GM21423 (cell line): ENCODE data around the gene C6orf47.
"Not testable (repeated sequence)": the region's sequence is repeated elsewhere in the genome, so short reads cannot be mapped to it uniquely, and the experiment has no call there.

Experiments used
- ATAC-seq: cut with Tn5 transposase; IDR thresholded peaks from one replicate; pipeline ENCODE4 v1.9.1; 2021; ENCODE audit warnings: mild to moderate bottlenecking, moderate library complexity; ENCODE audit not compliant: unreplicated experiment

The C6orf47 gene, protein sequence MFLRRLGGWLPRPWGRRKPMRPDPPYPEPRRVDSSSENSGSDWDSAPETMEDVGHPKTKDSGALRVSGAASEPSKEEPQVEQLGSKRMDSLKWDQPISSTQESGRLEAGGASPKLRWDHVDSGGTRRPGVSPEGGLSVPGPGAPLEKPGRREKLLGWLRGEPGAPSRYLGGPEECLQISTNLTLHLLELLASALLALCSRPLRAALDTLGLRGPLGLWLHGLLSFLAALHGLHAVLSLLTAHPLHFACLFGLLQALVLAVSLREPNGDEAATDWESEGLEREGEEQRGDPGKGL

DNA sequence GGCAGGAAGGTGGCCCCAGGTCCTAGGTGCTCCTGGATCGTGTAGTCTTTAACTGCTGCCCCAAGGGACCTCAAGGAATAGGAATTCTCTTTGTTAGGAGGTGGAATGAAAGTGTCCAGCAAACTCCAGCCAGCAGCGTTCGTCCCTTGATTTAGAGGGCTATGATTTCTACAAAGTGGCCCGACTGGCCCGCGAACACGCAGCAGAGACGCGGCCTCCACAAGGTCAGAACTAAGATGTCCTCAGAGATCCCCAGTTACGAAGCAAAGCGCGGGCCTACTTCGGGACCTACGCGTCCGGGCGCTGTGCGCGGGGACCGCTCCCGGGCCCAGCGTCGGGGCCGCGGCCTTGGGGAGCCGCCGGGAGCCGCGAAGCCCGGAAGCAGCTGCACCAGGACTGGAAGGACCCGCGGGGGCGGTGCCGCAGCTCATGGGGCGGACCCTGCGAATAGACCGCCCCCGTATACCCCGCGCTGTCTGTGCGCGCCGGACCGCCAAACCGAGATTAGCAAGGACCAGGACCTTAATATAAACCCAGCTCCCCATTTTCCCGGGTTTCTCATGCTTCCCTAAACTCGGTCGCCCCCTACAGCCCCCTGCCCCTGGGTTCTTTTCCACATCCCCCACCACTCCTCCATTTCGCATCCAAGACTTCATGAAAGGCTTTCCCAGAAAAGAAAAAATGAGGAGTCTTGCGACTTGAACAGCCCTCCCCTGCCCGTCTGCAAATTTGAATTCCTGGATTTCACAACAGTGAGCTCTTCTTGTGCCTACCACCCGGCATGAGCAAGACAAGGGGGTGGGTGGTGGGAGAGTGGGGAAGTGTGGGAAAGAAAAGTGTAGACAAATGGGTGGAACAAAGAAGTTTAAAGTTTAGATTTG lies at the start of gene C6orf47:
C6orf47 (minus strand) TSS at position 398 of the 881 bp plus-strand sequence. CDS start 831 bp downstream, outside the sequence.
- peak; percentile 42 for ATAC-seq

DNA sequence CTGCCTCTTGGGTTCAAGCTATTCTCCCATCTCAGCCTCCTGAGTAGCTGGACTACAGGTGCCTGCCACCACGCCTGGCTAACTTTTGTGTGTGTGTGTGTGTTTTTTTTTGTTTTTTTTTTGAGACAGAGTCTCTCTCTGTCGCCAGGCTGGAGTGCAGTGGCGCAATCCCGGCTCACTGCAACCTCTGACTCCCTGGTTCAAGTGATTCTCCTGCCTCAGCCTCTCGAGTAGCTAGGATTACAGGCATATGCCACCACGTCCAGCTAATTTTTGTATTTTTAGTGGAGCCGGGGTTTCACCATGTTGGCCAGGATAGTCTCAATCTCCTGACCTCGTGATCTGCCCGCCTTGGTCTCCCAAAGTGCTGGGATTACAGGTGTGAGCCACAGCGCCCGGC lies 48.6 kb upstream of the C6orf47 start:
- ATAC-seq = not testable (repeated sequence)

DNA sequence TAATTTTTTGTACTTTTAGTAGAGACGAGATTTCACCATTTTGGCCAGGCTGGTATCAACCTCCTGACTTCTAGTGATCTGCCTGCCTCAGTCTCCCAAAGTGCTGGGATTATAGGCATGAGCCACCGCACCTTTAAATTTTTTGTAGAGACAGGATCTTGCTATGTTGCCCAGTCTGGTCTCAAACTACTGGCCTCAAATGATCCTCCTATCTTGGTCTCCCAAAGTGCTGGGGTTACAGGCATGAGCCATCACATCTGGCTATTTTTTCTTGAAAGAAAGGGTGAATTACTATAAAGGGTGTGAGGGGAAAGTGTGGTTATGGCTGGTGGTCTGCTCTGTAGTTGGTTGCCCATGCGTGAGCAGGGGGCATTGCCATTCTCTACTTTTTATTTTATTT lies 47.6 kb upstream of the C6orf47 start:
- no peak for ATAC-seq

DNA sequence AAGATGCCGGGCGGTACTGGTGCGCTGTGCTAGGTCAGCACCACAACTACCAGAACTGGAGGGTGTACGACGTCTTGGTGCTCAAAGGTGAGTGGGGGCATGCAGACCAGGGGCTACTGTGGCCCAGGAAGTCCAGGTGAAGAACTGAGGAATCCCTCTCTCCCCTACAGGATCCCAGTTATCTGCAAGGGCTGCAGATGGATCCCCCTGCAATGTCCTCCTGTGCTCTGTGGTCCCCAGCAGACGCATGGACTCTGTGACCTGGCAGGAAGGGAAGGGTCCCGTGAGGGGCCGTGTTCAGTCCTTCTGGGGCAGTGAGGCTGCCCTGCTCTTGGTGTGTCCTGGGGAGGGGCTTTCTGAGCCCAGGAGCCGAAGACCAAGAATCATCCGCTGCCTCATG lies 47.1 kb upstream of the C6orf47 start:
- ATAC-seq = no peak

DNA sequence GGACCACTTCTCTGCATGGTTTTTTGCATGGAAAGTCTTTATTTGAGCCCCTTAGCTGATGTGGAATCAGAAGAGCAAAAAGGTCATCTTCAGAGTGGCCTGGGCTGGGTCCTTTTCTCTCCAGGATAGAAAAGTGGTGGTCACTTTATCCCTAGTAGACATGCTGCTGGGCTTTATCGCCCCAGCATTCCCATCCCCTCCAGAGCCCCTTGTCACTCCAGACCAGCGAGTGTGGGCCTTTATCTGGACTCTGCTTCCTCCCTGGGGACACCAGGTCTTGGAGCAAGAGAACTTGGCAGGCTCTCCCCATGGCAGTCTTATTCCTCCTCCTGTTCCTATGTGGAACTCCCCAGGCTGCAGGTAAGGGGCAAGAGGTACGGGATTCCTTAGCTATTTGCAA lies 46.0 kb upstream of the C6orf47 start, which contains the start of gene LY6G6F:
LY6G6F (plus strand) TSS at position 268 of the 400 bp plus-strand sequence; CDS start at position 309, 41 bp downstream.
- ATAC-seq = no peak

DNA sequence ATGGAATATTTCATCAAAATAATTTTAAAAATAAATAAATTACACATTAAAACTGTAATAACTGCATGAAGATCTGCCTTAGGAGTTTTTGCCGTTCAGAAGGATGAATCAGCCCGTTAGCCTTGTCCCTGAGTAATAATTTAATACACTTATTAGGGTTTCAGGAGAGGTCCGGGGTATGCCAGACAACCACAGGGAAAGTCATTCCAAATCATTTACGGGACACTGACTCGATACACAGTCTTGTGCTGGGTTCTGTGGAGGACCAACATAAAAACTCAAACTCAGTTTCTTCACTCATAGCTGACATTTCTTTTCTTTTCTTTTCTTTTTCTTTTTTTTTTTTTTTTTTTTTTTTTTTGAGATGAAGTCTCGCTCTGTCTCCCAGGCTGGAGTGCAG lies 45.4 kb upstream of the C6orf47 start:
- no peak for ATAC-seq

DNA sequence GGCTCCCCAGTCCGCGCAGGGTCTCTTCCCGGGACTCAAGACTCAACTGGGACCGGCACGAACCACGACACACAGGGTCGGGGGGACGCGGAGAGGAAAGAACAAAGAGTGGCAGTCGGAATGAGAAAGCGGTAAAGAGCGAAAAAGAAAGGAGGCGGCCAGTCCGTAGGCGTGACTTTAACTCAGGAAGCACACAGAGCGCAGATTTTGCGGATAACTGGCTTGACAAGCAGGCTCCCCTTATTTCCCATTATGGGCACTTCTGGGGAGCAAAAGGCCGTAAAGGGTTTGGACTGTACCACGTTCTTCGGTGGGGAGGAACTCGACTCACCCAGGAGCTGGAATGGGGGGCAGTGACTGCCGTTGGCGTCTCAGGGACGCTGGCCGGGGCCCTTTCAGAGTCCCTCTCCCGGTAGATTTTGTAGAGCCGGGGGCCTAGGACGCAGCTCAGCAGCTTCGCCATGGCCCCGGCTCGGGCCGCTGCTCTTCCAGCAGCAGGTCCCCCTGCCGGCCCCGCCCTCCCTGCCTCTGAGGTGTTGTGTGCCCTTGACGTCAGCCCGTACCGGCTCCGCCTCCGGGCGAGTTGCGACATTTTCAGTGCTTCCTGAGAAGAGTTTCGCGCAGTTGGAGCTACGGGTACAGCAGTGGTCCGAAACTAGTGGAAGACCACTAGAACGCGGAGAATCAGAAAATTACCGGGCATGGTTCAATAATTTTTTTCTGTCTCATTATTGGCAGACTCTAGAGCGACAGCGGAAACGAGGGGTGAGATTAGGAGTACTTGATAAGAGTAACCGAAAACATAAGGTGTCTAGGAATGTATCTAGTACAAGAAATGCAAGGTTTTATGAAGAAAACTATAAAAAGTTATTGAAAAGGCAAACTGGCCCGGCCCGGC lies 42.5 kb upstream of the C6orf47 start, which contains the start of gene ABHD16A:
ABHD16A (minus strand) TSS at position 506 of the 898 bp plus-strand sequence; CDS start at position 463, 43 bp downstream.
- ATAC-seq = peak; percentile 84

DNA sequence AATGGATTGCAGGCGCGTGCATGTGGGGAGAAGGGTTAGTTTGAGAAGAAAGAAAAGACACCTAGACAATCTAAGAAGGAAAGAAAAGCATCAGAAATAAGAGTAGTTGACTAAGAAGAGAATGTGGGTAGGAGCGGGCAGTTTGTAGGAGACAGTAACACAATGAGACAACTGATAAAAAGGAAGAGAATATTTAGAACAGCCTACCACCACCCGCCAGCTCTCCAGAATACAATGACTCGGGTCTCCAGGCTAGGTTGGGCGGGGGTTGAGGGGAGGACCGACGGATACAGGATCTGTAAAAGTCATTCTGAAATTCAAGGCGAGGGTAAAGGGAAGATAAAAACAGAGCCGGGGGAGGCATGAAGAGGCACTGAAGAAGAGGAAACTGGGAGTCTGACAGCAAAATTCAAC lies 41.8 kb upstream of the C6orf47 start:
- no peak for ATAC-seq

DNA sequence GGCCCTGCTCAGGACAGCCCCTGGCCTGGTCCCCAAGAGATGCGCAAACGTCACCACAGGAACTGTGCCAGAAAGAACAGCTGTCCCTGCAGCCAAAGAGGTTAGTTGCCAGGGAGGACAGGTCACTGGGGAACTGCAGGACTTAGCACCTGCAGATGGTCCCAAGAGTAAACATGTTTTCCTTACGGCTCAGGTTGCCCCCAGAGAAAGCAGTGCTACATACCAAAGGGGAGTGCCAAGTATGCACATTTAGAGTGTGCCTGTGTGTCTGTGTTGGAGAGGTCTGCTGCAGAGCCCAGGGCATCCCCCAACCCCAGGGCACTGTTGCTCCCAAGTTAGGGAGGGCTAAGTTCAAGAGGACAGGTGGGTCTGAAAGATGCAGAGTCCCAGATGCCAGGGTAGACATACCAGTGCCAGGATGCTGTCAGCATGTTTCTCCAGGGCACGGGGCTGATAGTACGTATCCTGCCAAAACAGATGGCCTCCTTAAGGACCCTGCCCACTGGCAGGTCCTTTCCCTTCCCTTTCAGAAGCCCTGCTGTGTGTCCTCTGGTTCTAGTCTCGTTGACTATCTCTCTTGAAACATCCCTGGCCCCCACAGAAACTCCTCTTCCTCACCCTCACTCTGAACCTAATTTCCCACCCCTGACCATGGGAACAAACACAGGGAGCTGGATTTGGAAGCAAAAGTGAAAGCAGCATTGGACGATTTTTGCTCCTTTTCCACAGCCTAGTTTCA lies 41.3 kb upstream of the C6orf47 start:
- no peak for ATAC-seq

DNA sequence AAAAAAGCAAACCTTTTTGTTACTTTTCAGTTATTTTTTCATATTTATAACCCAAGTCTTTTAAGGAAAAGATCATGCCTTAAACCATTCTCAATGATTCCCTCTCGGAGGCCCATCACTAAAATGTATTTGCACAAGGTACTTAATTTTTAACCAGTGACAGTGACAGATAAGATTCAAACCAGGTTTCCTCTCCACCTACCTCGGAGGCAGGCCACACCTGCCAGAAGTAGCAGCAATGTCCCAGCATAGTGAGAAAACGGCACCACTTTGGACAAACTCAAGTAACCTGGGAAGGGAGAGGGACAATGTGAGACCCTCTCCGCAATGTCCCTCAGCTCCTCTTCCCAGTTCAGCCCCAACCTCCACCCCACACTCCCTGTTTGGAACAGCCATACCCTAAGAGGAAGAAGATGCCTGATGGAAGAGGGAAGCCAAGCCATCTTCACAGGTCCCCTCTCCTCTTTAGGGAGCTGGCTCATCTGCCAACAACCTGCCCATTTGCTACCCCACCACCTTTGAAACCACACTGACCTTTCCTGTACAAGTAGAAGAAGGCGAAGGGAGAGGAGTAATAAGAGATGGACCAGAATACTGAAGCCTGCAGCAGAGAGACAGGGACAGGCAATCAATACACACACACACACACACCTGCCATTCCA lies 40.3 kb upstream of the C6orf47 start:
- no peak for ATAC-seq

DNA sequence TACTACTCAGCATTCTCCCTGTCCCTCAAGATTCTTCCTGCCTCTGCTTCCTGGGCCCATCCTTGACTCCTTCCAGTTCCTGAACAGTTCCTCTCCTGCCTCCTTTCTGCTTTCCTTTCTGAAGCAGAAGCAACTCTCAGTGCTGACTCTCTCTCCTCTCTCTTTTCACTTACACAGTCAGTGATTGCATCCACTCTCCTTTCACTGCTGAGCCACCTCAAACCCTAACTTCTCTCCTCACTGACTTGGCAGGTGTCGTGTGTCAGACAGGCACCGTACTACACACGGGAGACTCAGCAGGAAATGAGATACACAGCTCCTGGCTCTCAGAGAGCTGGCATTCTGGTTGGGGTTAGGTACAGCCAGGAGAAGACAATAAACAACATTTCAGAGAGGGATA lies 37.0 kb upstream of the C6orf47 start:
- no peak for ATAC-seq

DNA sequence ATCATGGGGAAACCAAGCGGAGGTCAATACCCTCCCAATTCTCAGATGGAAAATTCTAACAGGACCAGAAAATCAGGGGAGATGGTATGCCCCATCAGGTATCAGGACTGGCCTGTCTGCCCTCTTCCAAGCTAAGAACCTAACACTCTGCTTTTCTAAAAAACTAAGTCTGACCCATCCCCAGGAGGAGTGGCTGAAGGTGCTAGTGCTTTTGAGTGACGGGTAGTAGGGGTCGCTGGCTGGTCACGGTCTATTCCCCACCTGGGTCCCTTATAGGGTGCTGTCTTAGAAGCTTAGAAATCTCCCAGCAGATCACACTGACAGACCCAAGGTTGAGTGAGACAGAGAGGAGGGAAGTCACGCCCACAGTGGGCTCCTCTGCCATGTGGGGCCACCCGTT lies 33.0 kb upstream of the C6orf47 start:
- no peak for ATAC-seq

DNA sequence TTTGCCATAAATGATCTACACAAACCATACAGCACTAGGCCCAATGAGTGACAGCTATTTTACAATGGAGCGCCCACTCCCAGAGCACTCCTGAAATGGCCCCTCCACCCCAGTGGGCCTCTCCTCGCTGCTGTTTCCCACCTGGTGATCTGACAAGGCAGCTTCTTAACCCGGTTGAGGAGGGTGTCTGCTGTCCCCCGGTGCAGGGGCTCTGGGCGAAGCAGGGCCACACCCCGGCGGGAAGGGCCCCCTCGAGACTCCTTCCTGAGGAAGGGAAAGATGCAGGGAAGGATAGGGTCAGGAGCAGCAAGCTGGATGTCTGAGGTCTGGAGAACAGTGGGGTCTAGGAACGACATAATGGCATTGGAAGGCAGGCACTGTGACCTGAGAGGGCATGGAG lies 32.3 kb upstream of the C6orf47 start:
- no peak for ATAC-seq

DNA sequence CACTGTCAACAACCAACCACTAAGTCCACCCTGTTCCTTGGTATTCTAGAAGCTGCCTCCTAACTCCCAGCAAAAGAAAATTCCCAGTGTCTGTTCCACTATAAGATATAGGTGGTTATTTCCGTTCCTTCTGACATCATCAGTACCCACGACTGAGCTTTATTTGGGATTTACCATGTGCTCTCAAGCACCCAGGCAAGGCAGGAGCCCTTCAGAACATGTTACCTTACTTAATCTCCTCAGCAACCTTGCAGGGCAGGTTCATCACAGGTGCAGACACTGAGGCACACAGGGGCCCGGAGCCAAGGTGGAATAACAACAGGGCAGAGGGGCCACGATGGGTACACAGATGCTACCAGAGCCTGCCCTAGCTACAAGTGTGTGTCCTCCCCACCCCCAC lies 31.8 kb upstream of the C6orf47 start:
- ATAC-seq = no peak

DNA sequence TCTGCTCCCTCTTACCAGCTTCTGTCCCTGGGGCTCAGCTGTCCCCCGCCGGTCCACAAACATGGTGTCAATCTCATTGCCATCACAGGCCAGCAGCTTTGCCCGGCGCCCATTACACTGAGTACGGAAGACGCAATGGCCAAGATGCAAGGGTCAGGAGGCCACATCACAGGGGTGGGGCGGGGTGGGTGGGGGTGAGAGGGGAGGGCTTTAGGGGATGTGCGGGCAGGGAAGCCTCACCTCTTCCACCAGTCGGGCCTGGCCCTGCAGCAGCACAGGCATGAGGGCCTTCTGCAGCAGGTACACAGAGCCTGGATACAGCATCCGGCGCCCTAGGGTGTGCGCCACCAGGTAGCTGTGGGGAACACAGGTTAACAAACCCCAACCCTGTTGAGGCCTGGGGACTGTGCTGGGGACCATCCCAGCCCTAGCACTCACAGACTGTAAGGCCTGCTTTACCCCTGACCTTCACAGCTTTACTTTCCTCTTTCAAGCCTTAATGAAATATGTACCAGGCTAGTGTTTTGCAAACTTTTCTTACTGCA lies 31.1 kb upstream of the C6orf47 start:
- no peak for ATAC-seq

DNA sequence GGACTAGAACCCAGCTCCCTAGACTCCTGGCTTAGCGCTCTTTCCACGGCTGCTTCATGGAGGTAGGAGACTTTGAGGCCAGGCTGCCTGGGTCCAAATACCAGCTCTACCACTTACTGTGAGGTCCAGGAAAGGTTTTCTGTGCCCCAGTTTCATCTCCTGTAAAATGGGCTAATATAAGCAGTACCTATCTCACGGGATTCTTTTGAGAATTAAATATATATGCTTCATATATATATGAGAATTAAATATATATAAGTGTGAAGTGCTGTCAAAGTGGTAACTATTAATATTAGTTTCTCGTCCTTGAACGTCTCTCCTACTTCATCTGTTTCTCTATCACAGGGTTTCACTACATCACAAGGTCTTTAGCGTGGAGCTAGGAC lies 30.5 kb upstream of the C6orf47 start:
- ATAC-seq = no peak

DNA sequence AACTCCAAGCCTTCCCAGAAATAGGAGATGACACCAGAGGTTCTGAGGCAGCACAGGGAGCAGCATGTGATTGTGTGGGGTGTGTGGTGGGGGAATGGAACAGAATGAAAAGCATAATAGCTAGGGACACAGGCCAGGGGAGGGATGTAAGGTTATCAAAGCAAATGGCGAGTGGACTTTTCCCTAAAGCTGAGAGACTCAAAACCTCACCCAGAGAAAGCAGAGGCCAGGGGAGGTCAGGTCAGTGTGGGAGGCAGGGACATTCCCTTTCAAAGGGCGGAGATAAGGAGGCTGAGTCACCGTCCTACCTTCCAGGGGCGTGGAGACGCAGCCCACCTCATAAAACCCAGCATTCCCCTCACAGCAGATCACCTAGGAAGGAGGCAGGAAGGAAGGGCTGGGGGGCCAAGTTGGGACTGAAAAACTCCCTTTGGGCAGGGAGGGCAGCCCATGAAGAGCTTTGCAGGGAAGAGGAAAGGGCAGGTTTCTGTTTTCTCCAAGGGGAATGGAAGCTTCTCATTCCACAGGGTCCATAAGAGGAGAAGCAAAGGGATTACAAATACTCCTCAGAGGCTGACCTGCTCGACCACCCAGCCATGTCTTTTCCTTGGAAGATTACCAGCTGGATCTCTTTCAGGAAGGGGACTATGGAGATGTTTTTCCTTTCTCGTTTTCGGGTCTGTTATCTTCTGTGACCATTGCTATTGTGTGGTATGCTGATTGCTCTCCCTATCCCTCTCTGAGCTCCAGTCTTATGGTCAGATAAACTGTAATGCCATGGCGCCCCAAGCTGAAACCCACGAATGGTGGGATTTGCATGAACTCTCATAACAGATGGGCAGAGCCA lies 29.9 kb upstream of the C6orf47 start:
- no peak for ATAC-seq
